Dedifferentiated amniotic fluid mesenchymal stem cell (primary cell): ENCODE results near the gene GALNT12.

Source experiments
- DNase-seq: peaks from one replicate; pipeline ENCODE4 v3.0.0-alpha.2; 2016; ENCODE audit errors: extremely low spot score

Gene GALNT12

GRCh38 chr9:98807070-98807813 is at the start of gene GALNT12:
Gene GALNT12, plus strand, starts transcription at chr9:98807670. Its CDS starts 29 bp downstream, at chr9:98807699.
- no peak for DNase-seq

GRCh38 chr9:98760231-98760630 is 47.2 kb upstream of the GALNT12 start:
- DNase-seq: no peak

- no peak for DNase-seq
Measured at GRCh38 chr9:98763986-98764745, 43.3 kb upstream of the GALNT12 start.

- no peak for DNase-seq
Measured at GRCh38 chr9:98765256-98765655, 42.2 kb upstream of the GALNT12 start.

GRCh38 chr9:98766586-98766985 is 40.9 kb upstream of the GALNT12 start:
- no peak for DNase-seq

GRCh38 chr9:98767196-98767595 is 40.3 kb upstream of the GALNT12 start:
- no peak for DNase-seq

- DNase-seq: no peak
Measured at GRCh38 chr9:98767915-98768314, 39.6 kb upstream of the GALNT12 start.

GRCh38 chr9:98768344-98768743 is 39.1 kb upstream of the GALNT12 start:
- DNase-seq: no peak

- DNase-seq: no peak
Measured at GRCh38 chr9:98770717-98771116, 36.8 kb upstream of the GALNT12 start.

- no peak for DNase-seq
Measured at GRCh38 chr9:98771209-98771874, 36.1 kb upstream of the GALNT12 start.

GRCh38 chr9:98772364-98773155 is 34.9 kb upstream of the GALNT12 start:
- DNase-seq: no peak

- DNase-seq: no peak
Measured at GRCh38 chr9:98773721-98774120, 33.7 kb upstream of the GALNT12 start.

- no peak for DNase-seq
Measured at GRCh38 chr9:98774746-98775145, 32.7 kb upstream of the GALNT12 start.

GRCh38 chr9:98775831-98776441 is 31.5 kb upstream of the GALNT12 start:
- DNase-seq: peak; percentile 67

- DNase-seq: no peak
Measured at GRCh38 chr9:98777618-98778017, 29.9 kb upstream of the GALNT12 start.

- DNase-seq: no peak
Measured at GRCh38 chr9:98778251-98778650, 29.2 kb upstream of the GALNT12 start.

GRCh38 chr9:98778711-98779530 is 28.5 kb upstream of the GALNT12 start:
- no peak for DNase-seq

GRCh38 chr9:98780059-98780749 is 27.3 kb upstream of the GALNT12 start:
- DNase-seq: no peak

GRCh38 chr9:98781588-98782383 is 25.7 kb upstream of the GALNT12 start:
- DNase-seq: no peak
